Suprapubic skin (tissue), 4 donors: ENCODE measurements around the gene GSTK1. TPM values are rescaled to one million over a fixed set of nuclear protein-coding genes. Genes with fewer than 3 reads are reported as not detected.
A peak's percentile ranks its signal among the peaks of the same experiment; 100 is the strongest.

Experiments
- DNase-seq, 2 donors: peaks; one replicate each; pipeline ENCODE4 v3.0.0-alpha.2; 2019; ENCODE audit warnings: low spot score in 2 of 2
- H3K27ac ChIP-seq: fragments of 200-600 bp; sonication (generic); one replicate; pipeline ENCODE4 v1.5.1; 2019
- H3K27me3 ChIP-seq: fragments of 200-600 bp; sonication (generic); one replicate; pipeline ENCODE4 v1.5.1; 2019
- H3K36me3 ChIP-seq: fragments of 200-600 bp; sonication (generic); one replicate; pipeline ENCODE4 v1.5.1; 2019
- H3K4me1 ChIP-seq: fragments of 200-600 bp; sonication (generic); one replicate; pipeline ENCODE4 v1.5.1; 2019
- H3K4me3 ChIP-seq: fragments of 200-600 bp; sonication (generic); one replicate; pipeline ENCODE4 v1.5.1; 2019; ENCODE audit warnings: mild to moderate bottlenecking
- H3K9me3 ChIP-seq: fragments of 200-600 bp; sonication (generic); one replicate; pipeline ENCODE4 v1.5.1; 2019
- CTCF ChIP-seq, 2 donors: fragments of 200-600 bp in 1 of 2; fragments of 450-650 bp in 1 of 2; sonication (generic) in 1 of 2; IDR thresholded peaks; one replicate each; pipeline ENCODE4 v1.5.1; 2016 to 2019; ENCODE audit warnings: antibody characterized with exemption in 2 of 2, mild to moderate bottlenecking in 1 of 2, moderate library complexity in 1 of 2
- EP300 ChIP-seq: sonication (generic); formaldehyde crosslinking; IDR thresholded peaks from one replicate; pipeline ENCODE4 v1.6.1; 2017; ENCODE audit warnings: antibody characterized with exemption
- POLR2A ChIP-seq, 2 donors: fragments of 450-650 bp; IDR thresholded peaks; one replicate each; pipeline ENCODE4 v1.6.1; 2017; ENCODE audit warnings: antibody characterized with exemption in 2 of 2, mild to moderate bottlenecking in 2 of 2, moderate library complexity in 2 of 2
- POLR2AphosphoS5 ChIP-seq, 3 donors: sonication (generic); formaldehyde crosslinking; IDR thresholded peaks; one replicate each; pipeline ENCODE4 v1.6.1; 2017; ENCODE audit warnings: antibody characterized with exemption in 3 of 3
- WGBS: methylation state at CpG from one replicate; pipeline ENCODE4 v1.1.5; 2018; 5-methylcytosine and 5-hydroxymethylcytosine counted together
- total RNA-seq, 4 donors: library from RNA; depleted of rRNA; stranded (reverse); fragments of >200 nt; gene quantifications; one replicate each; pipeline ENCODE4 v1.1.0, GENCODE V29; 2016

Gene GSTK1
- total RNA-seq, 4 donors from 2014 or later: 136 to 177 (median 166) TPM

- 65% methylated on average over 2 of the region's 2 CpGs for WGBS
- no peaks in the 10 kb centered on the region for H3K27me3 ChIP-seq
- H3K27ac ChIP-seq: no peak overlapping the region
- H3K4me1 ChIP-seq: peaks cover 4% of the 10 kb centered on the region
- no peak for DNase-seq
- TF ChIP-seq CTCF (IDR thresholded peaks at IDR 0.05) (no peak), POLR2AphosphoS5 (IDR thresholded peaks at IDR 0.05) (no peak), EP300 (no peak), POLR2A (IDR thresholded peaks at IDR 0.05) (no peak)
- H3K4me3 ChIP-seq: no peak overlapping the region
- H3K36me3 ChIP-seq: no peaks in the 10 kb centered on the region
- no peaks in the 10 kb centered on the region for H3K9me3 ChIP-seq
These were observed 45.4 kb upstream of the GSTK1 start for GRCh38 chr7:143217806-143218205.

GRCh38 chr7:143221286-143221685 is 42.0 kb upstream of the GSTK1 start:
- Histone ChIP-seq H3K9me3 (no peaks in the 10 kb centered on the region), H3K36me3 (no peaks in the 10 kb centered on the region), H3K27ac (no peak overlapping the region), H3K4me3 (no peak overlapping the region), H3K27me3 (no peaks in the 10 kb centered on the region), H3K4me1 (peaks cover 4% of the 10 kb centered on the region)
- no peak for TF ChIP-seq CTCF (IDR thresholded peaks at IDR 0.05)
- no peak for TF ChIP-seq EP300
- no peak for TF ChIP-seq POLR2AphosphoS5 (IDR thresholded peaks at IDR 0.05)
- TF ChIP-seq POLR2A (IDR thresholded peaks at IDR 0.05): no peak
- no peak for DNase-seq
- 83% methylated on average over 2 of the region's 2 CpGs for WGBS

GRCh38 chr7:143221737-143222136 is 41.5 kb upstream of the GSTK1 start, which contains the start of gene TAS2R40:
TSS of gene TAS2R40 (plus strand) at chr7:143222037. CDS start at chr7:143222079, 42 bp downstream.
- DNase-seq: no peak
- H3K4me3 ChIP-seq: no peak within 1 kb of the TSS
- TF ChIP-seq EP300: no peak
- no peaks in the 10 kb centered on the region for H3K27me3 ChIP-seq
- WGBS: 77% methylated on average over 3 of the region's 3 CpGs
- H3K4me1 ChIP-seq: peaks cover 4% of the 10 kb centered on the region
- H3K36me3 ChIP-seq: no peaks in the 10 kb centered on the region
- no peaks in the 10 kb centered on the region for H3K9me3 ChIP-seq
- H3K27ac ChIP-seq: peak within 1 kb of the TSS; percentile 16

- H3K27ac ChIP-seq: peak overlapping the region; percentile 16
These were observed 40.5 kb upstream of the GSTK1 start for GRCh38 chr7:143222782-143223181.

GRCh38 chr7:143223784-143224183 is 39.5 kb upstream of the GSTK1 start:
- DNase-seq: no peak
- Histone ChIP-seq H3K27me3 (no peaks in the 10 kb centered on the region), H3K36me3 (no peaks in the 10 kb centered on the region), H3K27ac (no peak overlapping the region), H3K4me3 (no peak overlapping the region), H3K4me1 (peaks cover 4% of the 10 kb centered on the region), H3K9me3 (no peaks in the 10 kb centered on the region)
- TF ChIP-seq POLR2A (IDR thresholded peaks at IDR 0.05): no peak
- no peak for TF ChIP-seq EP300
- TF ChIP-seq POLR2AphosphoS5 (IDR thresholded peaks at IDR 0.05): no peak
- no peak for TF ChIP-seq CTCF (IDR thresholded peaks at IDR 0.05)
- 65% methylated on average over 4 of the region's 4 CpGs for WGBS

More at GRCh38 chr7:143222782-143223181, 40.5 kb upstream of the GSTK1 start:
- DNase-seq: no peak
- H3K27me3 ChIP-seq: no peaks in the 10 kb centered on the region
- H3K4me3 ChIP-seq: no peak overlapping the region
- peaks cover 4% of the 10 kb centered on the region for H3K4me1 ChIP-seq
- TF ChIP-seq CTCF (IDR thresholded peaks at IDR 0.05) (no peak), POLR2AphosphoS5 (IDR thresholded peaks at IDR 0.05) (no peak), EP300 (no peak), POLR2A (IDR thresholded peaks at IDR 0.05) (no peak)
- 54% methylated on average over 7 of the region's 7 CpGs for WGBS
- H3K9me3 ChIP-seq: no peaks in the 10 kb centered on the region
- H3K36me3 ChIP-seq: no peaks in the 10 kb centered on the region

GRCh38 chr7:143225047-143225446 is 38.2 kb upstream of the GSTK1 start:
- WGBS: 85% methylated on average over 5 of the region's 5 CpGs
- TF ChIP-seq POLR2AphosphoS5 (IDR thresholded peaks at IDR 0.05) (no peak), POLR2A (IDR thresholded peaks at IDR 0.05) (no peak), CTCF (IDR thresholded peaks at IDR 0.05) (no peak)
- peaks cover 4% of the 10 kb centered on the region for H3K4me1 ChIP-seq
- no peaks in the 10 kb centered on the region for H3K9me3 ChIP-seq
- no peaks in the 10 kb centered on the region for H3K27me3 ChIP-seq
- no peak overlapping the region for H3K4me3 ChIP-seq
- DNase-seq: no peak
- no peak overlapping the region for H3K27ac ChIP-seq
- H3K36me3 ChIP-seq: no peaks in the 10 kb centered on the region
